OCI-M2 (cell line): ENCODE results near the gene VPS29.

Experiments
- DNase-seq: peaks from one replicate; lab custom pipeline; 2025; ENCODE audit not compliant: unreplicated experiment; lab: John Stamatoyannopoulos, UW

Gene VPS29

GRCh38 chr12:110451263-110451662, 50.6 kb downstream of the VPS29 start:
- DNase-seq: no peak

- DNase-seq: peak; percentile 56
These were observed 52.0 kb downstream of the VPS29 start, which contains the start of gene ARPC3 for GRCh38 chr12:110449799-110450497. TSS of gene ARPC3 (minus strand) at chr12:110450337. CDS start at chr12:110450260, 77 bp downstream.

GRCh38 chr12:110444455-110444854, 57.5 kb downstream of the VPS29 start:
- no peak for DNase-seq
